Daoy (cell line): Measurements from ENCODE around the gene CSNK1G2. TPM values are rescaled to one million over a fixed set of nuclear protein-coding genes. Genes with fewer than 3 reads are reported as not detected.

Source experiments
- DNase-seq: peaks from one replicate; pipeline ENCODE4 v3.0.0-alpha.2; 2015; ENCODE audit warnings: low read depth
- total RNA-seq: library from RNA; depleted of rRNA; stranded (reverse); fragments of >200 nt; shearing (Covaris generic); gene quantifications from 2 replicates; pipeline ENCODE4 v1.2.3, GENCODE V29; 2014

Gene CSNK1G2
- total RNA-seq, 1 experiment from 2014 or later = 53.9 TPM

- no peak for DNase-seq
Observed at GRCh38 chr19:1918975-1919374, 22.0 kb upstream of the CSNK1G2 start.

- DNase-seq = no peak
Observed at GRCh38 chr19:1920644-1921043, 20.3 kb upstream of the CSNK1G2 start.

GRCh38 chr19:1921326-1921725 lies 19.6 kb upstream of the CSNK1G2 start:
- DNase-seq = no peak

- no peak for DNase-seq
Observed at GRCh38 chr19:1921825-1922224, 19.1 kb upstream of the CSNK1G2 start.

GRCh38 chr19:1922803-1923202 lies 18.2 kb upstream of the CSNK1G2 start:
- no peak for DNase-seq

- DNase-seq = no peak
Observed at GRCh38 chr19:1923319-1923718, 17.7 kb upstream of the CSNK1G2 start.

GRCh38 chr19:1924320-1924961 lies 16.5 kb upstream of the CSNK1G2 start:
- DNase-seq = no peak

GRCh38 chr19:1925544-1925943 lies 15.4 kb upstream of the CSNK1G2 start:
- no peak for DNase-seq

GRCh38 chr19:1929021-1929742 lies 11.8 kb upstream of the CSNK1G2 start:
- peak; percentile 78 for DNase-seq

GRCh38 chr19:1931445-1931844 lies 9.5 kb upstream of the CSNK1G2 start:
- no peak for DNase-seq

- no peak for DNase-seq
Observed at GRCh38 chr19:1932395-1932794, 8.6 kb upstream of the CSNK1G2 start.

- no peak for DNase-seq
Observed at GRCh38 chr19:1933244-1933643, 7.7 kb upstream of the CSNK1G2 start.

- DNase-seq = no peak
Observed at GRCh38 chr19:1933942-1934341, 7.0 kb upstream of the CSNK1G2 start.

GRCh38 chr19:1935484-1936208 lies 5.3 kb upstream of the CSNK1G2 start:
- peak; percentile 30 for DNase-seq

- no peak for DNase-seq
Observed at GRCh38 chr19:1936430-1936829, 4.5 kb upstream of the CSNK1G2 start.

- no peak for DNase-seq
Observed at GRCh38 chr19:1936916-1937610, 3.9 kb upstream of the CSNK1G2 start.

GRCh38 chr19:1938071-1938470 lies 2.9 kb upstream of the CSNK1G2 start:
- no peak for DNase-seq

GRCh38 chr19:1942078-1942933 lies 1.3 kb downstream of the CSNK1G2 start:
- DNase-seq = peak; percentile 87

- no peak for DNase-seq
Observed at GRCh38 chr19:1942934-1943555, 2.1 kb downstream of the CSNK1G2 start.

- no peak for DNase-seq
Observed at GRCh38 chr19:1943661-1944087, 2.7 kb downstream of the CSNK1G2 start.
